Lung microvascular endothelial cell (primary cell): ENCODE results near the gene RAD51AP1. TPM values are rescaled to one million over a fixed set of nuclear protein-coding genes. Genes with fewer than 3 reads are reported as not detected.

ENCODE experiments used
- DNase-seq, 2 donors: peaks; one replicate each; pipeline versions ENCODE4 v3.0.0 to v3.0.0-alpha.2; 2010; ENCODE audit warnings: low read depth in 2 of 2
- total RNA-seq: library from RNA; depleted of rRNA; stranded (reverse); fragments of >200 nt; gene quantifications from 2 replicates; pipeline ENCODE4 v1.2.1, GENCODE V29; 2014

RAD51AP1 gene
- total RNA-seq, 1 donor from 2014 or later, result 2.4 TPM

GRCh38 chr12:4589941-4590340 lies 51.3 kb downstream of the RAD51AP1 start:
- DNase-seq, result no peak

- DNase-seq, result no peak
Observed at GRCh38 chr12:4591180-4591687, 52.5 kb downstream of the RAD51AP1 start.

- no peak for DNase-seq
Observed at GRCh38 chr12:4595881-4596280, 57.2 kb downstream of the RAD51AP1 start.

DNA sequence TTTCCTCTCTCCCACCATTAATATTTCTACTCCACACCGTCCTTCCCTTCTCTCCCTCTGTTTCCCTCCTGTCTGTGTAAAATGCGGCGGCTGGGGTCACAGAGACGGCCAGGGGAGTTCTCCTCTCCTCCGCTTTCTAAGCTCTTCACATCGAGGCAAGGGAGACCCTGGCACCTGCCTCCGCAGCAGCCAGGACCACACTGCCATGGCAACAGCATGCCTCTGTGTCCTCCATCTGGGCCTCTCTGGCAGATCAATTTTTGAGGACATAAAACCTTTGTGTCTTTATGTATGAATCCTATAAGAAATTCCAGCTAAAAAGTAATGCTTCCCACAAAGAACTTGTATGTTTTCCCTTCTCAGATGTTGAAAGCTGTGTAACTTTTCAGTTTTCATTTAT lies 64.7 kb downstream of the RAD51AP1 start:
- DNase-seq, result no peak

DNA sequence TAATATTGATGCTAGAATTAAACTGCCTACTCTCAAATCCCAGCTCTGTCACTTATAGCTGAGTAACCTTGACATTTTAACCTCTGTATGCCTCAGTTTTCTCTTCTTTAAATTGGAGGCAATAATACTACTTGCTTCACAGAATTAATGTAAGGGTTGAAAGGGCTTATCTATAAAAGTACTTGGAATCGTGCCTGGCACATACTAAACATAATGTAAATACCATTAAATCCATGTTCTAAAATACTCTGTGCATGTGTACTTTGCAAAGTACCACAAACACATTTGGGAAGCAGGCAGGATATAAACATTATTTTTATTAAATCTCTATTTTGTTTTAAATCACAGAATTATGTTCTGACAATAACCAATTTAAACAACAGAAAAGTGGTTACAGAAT lies 65.3 kb downstream of the RAD51AP1 start:
- DNase-seq, result no peak

DNA sequence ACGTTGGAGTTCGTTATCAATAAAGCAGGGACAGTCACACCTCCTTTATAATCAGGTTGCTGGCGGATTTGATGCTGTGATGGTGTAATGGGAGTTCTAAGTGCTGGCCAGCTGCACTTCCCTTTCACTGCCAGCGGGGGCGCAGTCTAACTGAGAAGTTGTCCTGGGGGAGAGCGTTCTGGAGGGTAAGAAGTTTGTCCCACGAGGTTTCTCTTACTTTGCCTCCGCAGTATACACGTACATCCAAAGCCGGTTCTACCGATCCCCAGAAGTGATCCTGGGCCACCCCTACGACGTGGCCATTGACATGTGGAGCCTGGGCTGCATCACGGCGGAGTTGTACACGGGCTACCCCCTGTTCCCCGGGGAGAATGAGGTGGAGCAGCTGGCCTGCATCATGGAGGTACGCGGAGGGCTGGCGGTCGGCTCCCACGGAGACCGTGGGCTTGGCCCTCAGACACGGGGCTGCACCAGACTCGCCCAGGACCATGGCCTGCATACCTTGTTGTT lies 66.0 kb downstream of the RAD51AP1 start:
- peak; percentile 81 to 95 for DNase-seq

DNA sequence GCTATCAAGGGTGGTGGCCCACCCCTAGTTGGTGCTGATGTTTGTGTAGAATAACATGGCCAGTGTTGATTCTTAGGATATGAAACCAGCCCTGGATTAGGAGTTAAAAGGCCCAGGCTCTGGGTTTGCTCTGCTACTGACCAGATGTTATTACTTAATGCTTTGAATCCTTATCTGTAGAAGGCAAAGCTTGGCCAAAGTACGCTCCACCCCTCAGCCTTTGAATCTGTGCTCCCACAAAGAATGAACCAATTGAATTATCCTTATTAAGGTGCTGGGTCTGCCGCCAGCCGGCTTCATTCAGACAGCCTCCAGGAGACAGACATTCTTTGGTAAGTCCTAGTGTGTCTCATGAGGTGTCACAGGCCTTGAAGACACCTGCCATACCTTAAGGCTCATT lies 68.4 kb downstream of the RAD51AP1 start:
- no peak for DNase-seq

GRCh38 chr12:4609071-4609470 lies 70.4 kb downstream of the RAD51AP1 start:
- DNase-seq, result no peak

Other genes starting within 250 kb of the RAD51AP1 start
- 8.3 and 14.8 TPM in 2 replicates for gene TIGAR, start 217.7 kb upstream of the RAD51AP1 start, total RNA-seq
- gene FGF23, start 159.2 kb upstream of the RAD51AP1 start, total RNA-seq, result not detected in 2 replicates
- gene FGF6, start 93.1 kb upstream of the RAD51AP1 start, total RNA-seq, result not detected in 2 replicates
- gene DYRK4, start 23.3 kb downstream of the RAD51AP1 start, total RNA-seq, result 47.1 and 47.8 TPM in 2 replicates
- gene AKAP3, start 110.2 kb downstream of the RAD51AP1 start, total RNA-seq, result 0.20 and 1.3 TPM in 2 replicates
- gene NDUFA9, start 110.2 kb downstream of the RAD51AP1 start, total RNA-seq, result 45.1 and 51.0 TPM in 2 replicates
- gene GALNT8, start 181.5 kb downstream of the RAD51AP1 start, total RNA-seq, result under 0.01 and 0.20 TPM in 2 replicates